K562 (cell line): ENCODE measurements around the gene HOXB3. TPM values are rescaled to one million over a fixed set of nuclear protein-coding genes. Genes with fewer than 3 reads are reported as not detected.
A peak's percentile ranks its signal among the peaks of the same experiment; 100 is the strongest.

Source experiments
- CHD7 ChIP-seq: fragments of 200-600 bp; sonication (generic); IDR thresholded peaks from one replicate; pipeline ENCODE4 v1.6.1; 2012; ENCODE audit warnings: mild to moderate bottlenecking, low read depth, low read length, inconsistent platforms
- MXD1 ChIP-seq: fragments of 250-450 bp; sonication (Bioruptor Pico); IDR thresholded peaks from 2 replicates; pipeline ENCODE4 v1.8.0; 2021; ENCODE audit warnings: borderline replicate concordance, mild to moderate bottlenecking, moderate library complexity; ENCODE audit not compliant: poor library complexity, severe bottlenecking
- NFRKB ChIP-seq: fragments of 450-650 bp; IDR thresholded peaks from 2 replicates; pipeline ENCODE4 v1.6.1; 2016; ENCODE audit warnings: low read depth
- PKNOX1 ChIP-seq: fragments of 450-650 bp; IDR thresholded peaks from 2 replicates; pipeline ENCODE4 v1.6.1; 2016
- STAT6 ChIP-seq: sonication (generic); formaldehyde crosslinking; IDR thresholded peaks from 2 replicates; pipeline ENCODE4 v1.8.1; 2023; ENCODE audit warnings: mild to moderate bottlenecking, missing genetic modification reagents
- TEAD4 ChIP-seq, 2 experiments: sonication (generic) in 1 of 2; formaldehyde crosslinking in 1 of 2; IDR thresholded peaks; 2 replicates each; pipeline versions ENCODE4 v1.6.1 to v1.8.0; 2012 to 2022; ENCODE audit warnings: borderline replicate concordance in 1 of 2, inconsistent platforms in 1 of 2, low read length in 1 of 2, mild to moderate bottlenecking in 1 of 2, missing genetic modification reagents in 1 of 2
- TOE1 ChIP-seq, 2 experiments: fragments of 450-650 bp in 1 of 2; sonication (generic) in 1 of 2; formaldehyde crosslinking in 1 of 2; IDR thresholded peaks; 2 replicates each; pipeline versions ENCODE4 v1.7.1 to v1.8.0; 2016 to 2022; ENCODE audit warnings: borderline replicate concordance in 2 of 2, mild to moderate bottlenecking in 2 of 2, antibody characterized with exemption in 1 of 2, inconsistent platforms in 1 of 2, low read depth in 1 of 2, missing genetic modification reagents in 1 of 2, moderate library complexity in 1 of 2
- polyA plus RNA-seq, 8 experiments: library from polyadenylated mRNA; depleted of rRNA in 4 of 8; stranded (reverse) in 5 of 8; unstranded in 3 of 8; fragments of >200 nt; fragmentation: Nextera tagmentation in 2 of 8; fragmentation: Illumina TruSeq in 1 of 8; extraction: Ambion mirVana in 2 of 8; extraction: Trizol in 1 of 8; gene quantifications; 2 replicates each; pipeline versions ENCODE4 v1.2.1 to v1.2.3, GENCODE V29; 2011 to 2014; ENCODE audit warnings: inconsistent platforms in 1 of 8, missing spikeins in 1 of 8
- total RNA-seq, 7 experiments: library from RNA; depleted of rRNA in 6 of 7; stranded (reverse); fragments of >200 nt in 6 of 7; fragmentation: Illumina TruSeq in 2 of 7; extraction: Trizol in 2 of 7; gene quantifications; 2 replicates each; pipeline versions ENCODE4 v1.2.1 to v1.2.3, GENCODE V29; 2011 to 2021; ENCODE audit warnings: low replicate concordance in 1 of 7

The HOXB3 gene
- total and polyA plus RNA-seq, 9 of the 15 experiments (the other 6 are each of a cell fraction or from before 2014, with no cell fraction given), result 2.4 to 41.3 (median 20.2) TPM

GRCh38 chr17:48547808-48548522, 42.1 kb downstream of the HOXB3 start (continued):
- TF ChIP-seq CHD7 (no peak), PKNOX1 (peak; percentile 67; the same call in 1 of the 2 replicates), STAT6 (CRISPR knock-in tag) (no peak), MXD1 (CRISPR knock-in tag) (no peak), NFRKB (peak; percentile 88), TEAD4 (IDR thresholded peaks at IDR 0.05; ENCODE audit: low read length) (peak; percentile 40), TEAD4 (CRISPR knock-in tag; IDR thresholded peaks at IDR 0.05; ENCODE audit: borderline replicate concordance) (no peak), TOE1 (IDR thresholded peaks at IDR 0.05; ENCODE audit: borderline replicate concordance) (peak; percentile 99), TOE1 (CRISPR knock-in tag; IDR thresholded peaks at IDR 0.05; ENCODE audit: borderline replicate concordance, low read depth) (no peak)
